SK-N-MC (cell line): Measurements from ENCODE around the gene E2F4.

Experiments used
- EZH2 ChIP-seq: fragments of 200-600 bp; sonication (generic); IDR thresholded peaks from one replicate; pipeline ENCODE4 v1.6.1; 2017; ENCODE audit warnings: antibody characterized with exemption
- POLR2AphosphoS5 ChIP-seq: IDR thresholded peaks from 2 replicates; pipeline ENCODE4 v1.6.1; 2012; ENCODE audit warnings: mild to moderate bottlenecking, low read depth, low read length, borderline replicate concordance

GRCh38 chr16:67179421-67180080 lies 12.4 kb upstream of the E2F4 start:
- no peak for TF ChIP-seq EZH2
- no peak for TF ChIP-seq POLR2AphosphoS5
